Activated T-helper 1 cell treated with anti-CD3 and anti-CD28 coated beads, Interleukin-12 subunit alpha, Interleukin-12 subunit beta, Interleukin-2, Interleukin-4 antibody, amounts not matched to agents 30 ng/mL and 10 ng/mL and 1 ng/mL, durations not matched to agents 14 hours and 24 hours and 36 hours (primary cell): ENCODE results near the gene GRIA2. TPM values are rescaled to one million over a fixed set of nuclear protein-coding genes. Genes with fewer than 3 reads are reported as not detected.

Experiments
- DNase-seq: peaks from one replicate; pipeline ENCODE4 v3.0.0; 2021; ENCODE audit warnings: low spot score
- H3K27ac Mint-ChIP-seq: one replicate; pipeline ENCODE4 v1.8.0; 2021; ENCODE audit warnings: mild to moderate bottlenecking, mixed read lengths
- H3K27me3 Mint-ChIP-seq: one replicate; pipeline ENCODE4 v1.8.0; 2022; ENCODE audit warnings: mild to moderate bottlenecking, moderate library complexity, mixed read lengths; ENCODE audit not compliant: insufficient read depth
- H3K36me3 Mint-ChIP-seq: one replicate; pipeline ENCODE4 v1.8.0; 2021; ENCODE audit warnings: low read depth, mixed read lengths
- H3K4me1 Mint-ChIP-seq: one replicate; pipeline ENCODE4 v1.8.0; 2021; ENCODE audit warnings: low read depth, mixed read lengths
- H3K4me3 Mint-ChIP-seq: one replicate; pipeline ENCODE4 v1.8.0; 2021; ENCODE audit warnings: mild to moderate bottlenecking, moderate library complexity, mixed read lengths
- H3K9me3 Mint-ChIP-seq: one replicate; pipeline ENCODE4 v1.8.0; 2021; ENCODE audit warnings: mixed read lengths
- intact Hi-C: fragments of 100-400 bp; cut with micrococcal nuclease; formaldehyde crosslinking; loops from one replicate; pipeline ENCODE4 v1.15.1; 2024
- total RNA-seq: library from RNA; stranded (reverse); gene quantifications from 2 replicates; pipeline ENCODE4 v1.2.3, GENCODE V29; 2022

The GRIA2 gene
- total RNA-seq, 1 donor from 2014 or later, result not detected

DNA sequence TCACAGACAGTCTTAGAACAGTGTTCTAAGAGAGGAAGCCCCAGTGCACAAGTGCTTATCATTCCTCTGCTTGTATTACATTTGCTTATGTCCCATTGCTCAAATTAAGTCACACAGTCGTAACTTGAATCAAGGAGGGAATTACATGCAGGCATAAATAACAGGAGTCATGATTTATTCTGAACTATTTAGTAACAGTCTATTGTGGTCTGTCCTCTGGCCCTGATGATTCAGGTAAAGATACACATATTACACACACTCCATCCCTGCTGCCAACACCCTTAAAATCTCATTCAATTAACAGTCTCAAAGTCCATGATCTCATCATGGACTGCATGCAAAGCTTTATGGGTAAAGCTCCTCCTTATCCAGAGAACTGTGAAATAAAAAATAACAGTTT, 60.1 kb downstream of the GRIA2 start:
- Mint-ChIP-seq H3K27me3 (no peaks in the 10 kb centered on the region), H3K4me3 (no peak overlapping the region), H3K4me1 (no peaks in the 10 kb centered on the region), H3K9me3 (no peaks in the 10 kb centered on the region), H3K27ac (no peak overlapping the region), H3K36me3 (no peaks in the 10 kb centered on the region)
- no peak for DNase-seq
- intact Hi-C loops, result no loop called here

DNA sequence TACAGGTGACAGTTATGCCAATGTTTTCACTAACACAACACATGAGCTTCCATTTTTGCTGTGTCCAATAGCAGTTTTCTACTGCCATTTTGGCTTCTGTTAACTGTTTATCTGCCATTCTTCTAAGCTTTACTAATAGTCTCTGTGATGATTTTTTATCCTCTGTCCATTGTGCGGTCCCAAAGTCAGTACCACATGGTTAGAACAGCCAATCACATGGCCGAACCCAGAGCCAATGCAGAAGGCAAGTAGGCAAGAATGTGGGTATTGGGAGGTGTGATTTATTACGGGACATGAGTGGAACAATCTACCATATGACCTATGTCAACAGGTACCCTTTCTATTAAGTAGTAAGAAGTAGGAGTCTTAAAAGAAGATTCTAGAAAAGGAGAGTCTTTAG, 61.5 kb downstream of the GRIA2 start:
- Mint-ChIP-seq H3K4me3 (no peak overlapping the region), H3K4me1 (no peaks in the 10 kb centered on the region), H3K36me3 (no peaks in the 10 kb centered on the region), H3K27me3 (no peaks in the 10 kb centered on the region), H3K27ac (no peak overlapping the region), H3K9me3 (no peaks in the 10 kb centered on the region)
- intact Hi-C loops, result no loop called here
- no peak for DNase-seq

DNA sequence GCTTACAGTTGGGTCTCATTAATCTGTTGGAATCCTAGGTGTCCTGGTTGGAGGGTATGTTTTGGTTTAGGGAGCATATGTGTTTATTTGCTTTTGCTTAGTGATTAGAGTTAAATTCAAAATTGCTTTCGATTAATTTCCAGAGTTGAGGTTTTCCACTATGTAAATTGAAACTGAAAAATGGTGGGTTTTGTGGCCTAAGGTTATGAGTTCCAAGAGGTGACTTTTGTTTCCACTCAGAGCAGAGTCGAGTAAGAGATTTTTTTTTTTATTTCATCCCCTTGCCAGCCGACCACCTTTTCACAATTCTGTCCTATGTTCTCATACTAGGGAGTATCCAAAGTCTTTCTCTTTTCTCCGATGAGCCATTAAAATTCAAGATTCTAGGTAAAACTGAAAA, 66.9 kb downstream of the GRIA2 start:
- Mint-ChIP-seq H3K27ac (no peak overlapping the region), H3K4me3 (no peak overlapping the region)

DNA sequence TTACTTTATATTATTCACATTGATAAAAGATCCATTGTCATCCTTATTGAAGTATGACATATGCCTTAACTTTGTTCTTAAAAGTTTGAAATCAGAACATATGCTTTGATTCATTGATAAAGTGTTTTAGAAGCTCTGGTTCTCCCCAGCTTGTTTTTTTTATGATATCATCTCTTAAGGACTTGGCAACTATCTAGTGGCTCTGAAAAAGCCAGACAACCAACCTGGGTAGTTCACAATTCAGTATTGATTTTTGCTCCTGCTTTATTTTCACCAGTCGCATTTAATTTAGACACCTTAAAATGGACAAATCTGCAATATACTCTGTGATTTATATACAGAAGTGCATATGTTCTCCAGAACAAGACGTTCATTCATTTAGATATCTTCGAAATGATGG, 70.1 kb downstream of the GRIA2 start:
- Mint-ChIP-seq H3K27ac (no peak overlapping the region), H3K4me3 (no peak overlapping the region), H3K36me3 (no peaks in the 10 kb centered on the region), H3K9me3 (no peaks in the 10 kb centered on the region), H3K27me3 (no peaks in the 10 kb centered on the region), H3K4me1 (no peaks in the 10 kb centered on the region)
- no peak for DNase-seq
- intact Hi-C loops, result no loop called here

More for the DNA sequence above, 66.9 kb downstream of the GRIA2 start:
- no peaks in the 10 kb centered on the region for H3K27me3 Mint-ChIP-seq
- no peaks in the 10 kb centered on the region for H3K36me3 Mint-ChIP-seq
- DNase-seq, result no peak
- no peaks in the 10 kb centered on the region for H3K9me3 Mint-ChIP-seq
- no peaks in the 10 kb centered on the region for H3K4me1 Mint-ChIP-seq
- intact Hi-C loops, result no loop called here

DNA sequence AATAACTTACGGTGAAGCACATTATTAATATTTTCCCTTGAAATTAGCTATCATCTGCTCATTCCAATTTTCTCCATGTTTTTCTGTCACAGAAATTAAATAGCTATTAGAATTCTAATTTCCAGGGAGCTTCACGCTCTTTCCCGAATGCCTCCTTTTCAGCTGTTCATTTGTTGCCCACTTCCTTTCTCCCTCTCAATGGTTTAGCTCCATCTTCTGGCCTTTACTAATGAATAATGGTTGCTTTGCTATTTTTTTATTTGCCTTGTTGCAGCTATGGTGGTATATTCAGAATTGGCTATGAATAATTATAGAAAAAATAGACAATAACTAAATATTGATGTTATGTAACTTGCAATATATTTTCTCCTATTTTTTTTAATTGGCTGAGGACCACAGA, 70.5 kb downstream of the GRIA2 start:
- DNase-seq, result no peak
- Mint-ChIP-seq H3K36me3 (no peaks in the 10 kb centered on the region), H3K27ac (no peak overlapping the region), H3K4me3 (no peak overlapping the region), H3K9me3 (no peaks in the 10 kb centered on the region), H3K4me1 (no peaks in the 10 kb centered on the region), H3K27me3 (no peaks in the 10 kb centered on the region)
- intact Hi-C loops, result no loop called here

DNA sequence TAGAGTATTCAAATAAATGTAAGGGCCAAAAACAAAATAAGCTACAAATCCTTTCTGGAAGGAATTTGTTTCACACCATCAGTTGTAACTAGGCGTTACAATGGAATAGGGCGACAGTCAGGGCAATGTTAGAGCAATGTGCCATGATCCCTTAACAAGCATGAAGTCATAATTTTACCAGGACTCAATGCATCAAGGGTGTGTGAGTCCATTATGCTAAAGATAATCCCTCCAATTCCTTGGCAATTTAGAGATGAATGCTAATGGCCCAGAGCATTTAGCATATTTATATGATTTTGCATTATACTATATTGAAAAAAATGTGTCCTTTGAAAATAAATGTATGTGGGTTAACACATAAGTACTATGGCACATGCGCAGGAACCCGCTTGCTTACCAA, 73.1 kb downstream of the GRIA2 start:
- H3K4me1 Mint-ChIP-seq, result no peaks in the 10 kb centered on the region
- intact Hi-C loops, result no loop called here
- no peaks in the 10 kb centered on the region for H3K36me3 Mint-ChIP-seq
- H3K27ac Mint-ChIP-seq, result no peak overlapping the region
- no peaks in the 10 kb centered on the region for H3K27me3 Mint-ChIP-seq
- no peak for DNase-seq
- H3K9me3 Mint-ChIP-seq, result no peaks in the 10 kb centered on the region
- H3K4me3 Mint-ChIP-seq, result no peak overlapping the region

GRCh38 chr4:157294575-157294974, 74.0 kb downstream of the GRIA2 start:
- no peaks in the 10 kb centered on the region for H3K4me1 Mint-ChIP-seq
- no peak overlapping the region for H3K4me3 Mint-ChIP-seq
- no peak for DNase-seq

GRCh38 chr4:157300701-157301100, 80.2 kb downstream of the GRIA2 start:
- no peaks in the 10 kb centered on the region for H3K9me3 Mint-ChIP-seq
- no peaks in the 10 kb centered on the region for H3K36me3 Mint-ChIP-seq
- no peaks in the 10 kb centered on the region for H3K27me3 Mint-ChIP-seq
- intact Hi-C loops, result no loop called here
- no peaks in the 10 kb centered on the region for H3K4me1 Mint-ChIP-seq
- H3K4me3 Mint-ChIP-seq, result no peak overlapping the region
- no peak overlapping the region for H3K27ac Mint-ChIP-seq
- DNase-seq, result no peak

More at GRCh38 chr4:157294575-157294974, 74.0 kb downstream of the GRIA2 start:
- Mint-ChIP-seq H3K27me3 (no peaks in the 10 kb centered on the region), H3K27ac (no peak overlapping the region), H3K9me3 (no peaks in the 10 kb centered on the region), H3K36me3 (no peaks in the 10 kb centered on the region)
- intact Hi-C loops, result no loop called here

GRCh38 chr4:157303471-157303960, 83.0 kb downstream of the GRIA2 start:
- H3K27me3 Mint-ChIP-seq, result no peaks in the 10 kb centered on the region
- no peak for DNase-seq
- no peak overlapping the region for H3K4me3 Mint-ChIP-seq
- no peaks in the 10 kb centered on the region for H3K4me1 Mint-ChIP-seq
- no peaks in the 10 kb centered on the region for H3K9me3 Mint-ChIP-seq
- H3K36me3 Mint-ChIP-seq, result no peaks in the 10 kb centered on the region
- no peak overlapping the region for H3K27ac Mint-ChIP-seq
- intact Hi-C loops, result no loop called here

DNA sequence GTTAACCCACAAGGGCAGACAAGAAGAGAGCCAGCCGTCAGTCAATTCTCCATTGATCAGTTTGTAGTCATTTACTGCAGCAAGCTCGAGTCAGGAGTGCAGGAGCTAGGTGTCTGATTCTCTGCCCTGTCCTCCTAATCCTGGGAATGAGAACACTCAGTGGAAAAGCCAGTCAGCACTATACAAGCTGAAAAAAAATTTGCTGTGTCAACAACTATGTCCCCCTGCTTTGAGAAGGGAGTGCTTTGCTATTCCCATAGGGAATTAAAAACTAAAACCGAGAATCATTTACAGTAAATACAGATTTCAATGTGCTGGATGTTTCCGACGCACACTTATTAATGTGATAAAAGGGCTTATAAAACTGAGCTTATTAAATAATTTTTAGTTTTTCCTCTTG, 84.2 kb downstream of the GRIA2 start:
- no peak for DNase-seq
- intact Hi-C loops, result no loop called here
- H3K27ac Mint-ChIP-seq, result no peak overlapping the region
- H3K4me1 Mint-ChIP-seq, result no peaks in the 10 kb centered on the region
- no peaks in the 10 kb centered on the region for H3K9me3 Mint-ChIP-seq
- H3K4me3 Mint-ChIP-seq, result no peak overlapping the region
- no peaks in the 10 kb centered on the region for H3K36me3 Mint-ChIP-seq
- no peaks in the 10 kb centered on the region for H3K27me3 Mint-ChIP-seq

GRCh38 chr4:157312702-157313101, 92.2 kb downstream of the GRIA2 start:
- H3K4me1 Mint-ChIP-seq, result no peaks in the 10 kb centered on the region
- DNase-seq, result no peak
- no peaks in the 10 kb centered on the region for H3K36me3 Mint-ChIP-seq
- H3K27ac Mint-ChIP-seq, result no peak overlapping the region
- intact Hi-C loops, result no loop called here
- H3K4me3 Mint-ChIP-seq, result no peak overlapping the region
- no peaks in the 10 kb centered on the region for H3K27me3 Mint-ChIP-seq
- no peaks in the 10 kb centered on the region for H3K9me3 Mint-ChIP-seq

GRCh38 chr4:157314906-157315305, 94.4 kb downstream of the GRIA2 start:
- Mint-ChIP-seq H3K4me1 (no peaks in the 10 kb centered on the region), H3K27ac (no peak overlapping the region), H3K36me3 (no peaks in the 10 kb centered on the region), H3K27me3 (no peaks in the 10 kb centered on the region), H3K4me3 (no peak overlapping the region), H3K9me3 (no peaks in the 10 kb centered on the region)
- intact Hi-C loops, result no loop called here
- DNase-seq, result no peak

- no peaks in the 10 kb centered on the region for H3K27me3 Mint-ChIP-seq
- no peak for DNase-seq
- H3K4me3 Mint-ChIP-seq, result no peak overlapping the region
- H3K27ac Mint-ChIP-seq, result no peak overlapping the region
- no peaks in the 10 kb centered on the region for H3K9me3 Mint-ChIP-seq
- H3K36me3 Mint-ChIP-seq, result no peaks in the 10 kb centered on the region
- H3K4me1 Mint-ChIP-seq, result no peaks in the 10 kb centered on the region
- intact Hi-C loops, result no loop called here
Observed at GRCh38 chr4:157315968-157316367, 95.4 kb downstream of the GRIA2 start.

DNA sequence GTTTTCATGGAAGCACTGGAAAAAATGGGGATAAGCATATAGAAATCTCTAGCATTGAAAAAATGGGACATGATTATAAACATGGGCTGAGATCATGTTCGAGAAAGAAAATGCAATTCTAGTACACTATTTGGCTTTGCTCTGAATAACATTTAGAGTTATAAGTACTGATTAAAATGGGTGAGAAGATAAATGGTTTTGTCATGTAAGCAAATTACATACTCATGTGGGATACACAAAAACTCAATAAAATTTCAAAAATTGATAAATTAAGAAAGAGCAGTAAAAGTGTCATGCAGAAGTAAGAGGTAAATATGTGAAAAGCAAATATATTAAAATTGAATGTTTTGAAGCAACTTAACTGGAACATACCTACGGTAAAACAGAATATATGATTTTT, 99.6 kb downstream of the GRIA2 start:
- no peak for DNase-seq
- H3K4me1 Mint-ChIP-seq, result no peaks in the 10 kb centered on the region
- no peaks in the 10 kb centered on the region for H3K9me3 Mint-ChIP-seq
- H3K27ac Mint-ChIP-seq, result no peak overlapping the region
- no peak overlapping the region for H3K4me3 Mint-ChIP-seq
- H3K36me3 Mint-ChIP-seq, result no peaks in the 10 kb centered on the region
- intact Hi-C loops, result no loop called here
- no peaks in the 10 kb centered on the region for H3K27me3 Mint-ChIP-seq
